AG04449 (cell line): ENCODE data around the gene POLR2L.

Experiments used
- CTCF ChIA-PET: fragments of 350-600 bp; formaldehyde crosslinking; extraction: SDS; loops from one replicate; lab custom pipeline; 2021; ENCODE audit warnings: antibody characterized with exemption; lab: Yijun Ruan, JAX
- POLR2A ChIA-PET: fragments of 400-600, 350-600 bp; formaldehyde crosslinking; extraction: SDS; loops from one replicate; lab custom pipeline; 2020; ENCODE audit warnings: antibody characterized with exemption, inconsistent platforms; lab: Yijun Ruan, JAX
- DNase-seq: peaks from one replicate; pipeline ENCODE4 v3.0.0-alpha.2; 2010; ENCODE audit warnings: low read depth, low spot score
- H3K4me3 ChIP-seq: 2 replicates; pipeline ENCODE4 v1.5.1; 2011; ENCODE audit warnings: low read depth, mild to moderate bottlenecking, control low read depth, low read length
- CTCF ChIP-seq: IDR thresholded peaks from one replicate; pipeline ENCODE4 v1.5.1; 2011; ENCODE audit warnings: mild to moderate bottlenecking, moderate library complexity, low read length, control low read depth, inconsistent platforms; ENCODE audit not compliant: insufficient read depth; ENCODE audit errors: missing control alignments

Gene POLR2L

GRCh38 chr11:842370-843002, at the start of gene POLR2L, which contains the start of gene TSPAN4:
POLR2L (minus strand) TSS chr11:842529; CDS start chr11:842508, 21 bp downstream.
TSPAN4 (plus strand) TSS chr11:842852; CDS start chr11:850305, 7,453 bp downstream.
- DNase-seq, result no peak
- no peak for TF ChIP-seq CTCF
- POLR2A ChIA-PET, result interaction anchor here (0.8 to 7.7 kb wide), 6 partner anchors 11 to 46 kb away, joined by 4 to 109 read pairs (median 6); partner anchors contain the start of genes CD151, CRACR2B, PNPLA2 and RPLP2
- CTCF ChIA-PET, result interaction anchor here (1.3 kb wide), 2 partner anchors 133 to 209 kb away, joined by 3 to 4 read pairs; no protein-coding TSS in a partner anchor
- peak within 1 kb of the TSS; percentile 86 for H3K4me3 ChIP-seq

GRCh38 chr11:890794-891540, 48.6 kb upstream of the POLR2L start:
- ChIA-PET CTCF (interaction anchor here (1.6 kb wide), 1 partner anchor 14 kb away, joined by 3 read pairs; no protein-coding TSS in a partner anchor), POLR2A (no interaction called here)
- H3K4me3 ChIP-seq, result no peak overlapping the region
- no peak for TF ChIP-seq CTCF
- DNase-seq, result no peak

GRCh38 chr11:889687-890475, 47.6 kb upstream of the POLR2L start:
- ChIA-PET CTCF (no interaction called here), POLR2A (no interaction called here)
- DNase-seq, result no peak
- no peak for TF ChIP-seq CTCF
- H3K4me3 ChIP-seq, result no peak overlapping the region

GRCh38 chr11:889257-889656, 46.9 kb upstream of the POLR2L start:
- POLR2A ChIA-PET, result no interaction called here
- DNase-seq, result no peak
- TF ChIP-seq CTCF, result no peak
- H3K4me3 ChIP-seq, result no peak overlapping the region
- CTCF ChIA-PET, result no interaction called here

- no peak for DNase-seq
- POLR2A ChIA-PET, result no interaction called here
- H3K4me3 ChIP-seq, result no peak overlapping the region
- CTCF ChIA-PET, result no interaction called here
- TF ChIP-seq CTCF, result no peak
Observed at GRCh38 chr11:888310-889212, 46.2 kb upstream of the POLR2L start.
